Mammary epithelial cell (primary cell): ENCODE results near the gene RAB7A.
"Not testable (repeated sequence)": the region's sequence is repeated elsewhere in the genome, so short reads cannot be mapped to it uniquely, and the experiment has no call there.

Experiments used
- CTCF ChIP-seq, 2 donors: IDR thresholded peaks in 1 of 2; conservative IDR thresholded peaks in 1 of 2; 2 replicates each; pipeline ENCODE4 v1.5.1; 2011 to 2012; ENCODE audit warnings: inconsistent platforms in 2 of 2, low read length in 2 of 2, mild to moderate bottlenecking in 2 of 2, control low read depth in 1 of 2, low read depth in 1 of 2; ENCODE audit not compliant: insufficient read depth in 1 of 2; ENCODE audit errors: extremely low read depth in 1 of 2
- EZH2 ChIP-seq: IDR thresholded peaks from 2 replicates; pipeline ENCODE4 v1.6.1; 2012; ENCODE audit warnings: low read length, inconsistent platforms, borderline replicate concordance

- TF ChIP-seq CTCF (conservative IDR thresholded peaks at IDR 0.05 in 1 of 2, IDR thresholded peaks at IDR 0.05 in 1 of 2; ENCODE audit: extremely low read depth in 1 of 2, insufficient read depth in 1 of 2, low read depth in 1 of 2, low read length in 2 of 2); EZH2: not testable (repeated sequence)
These were observed 7.1 kb upstream of the RAB7A start for GRCh38 chr3:128718892-128719291.
